ENCODE results near the gene TNS2.
A peak's percentile ranks its signal among the peaks of the same experiment; 100 is the strongest.

The TNS2 gene

DNA sequence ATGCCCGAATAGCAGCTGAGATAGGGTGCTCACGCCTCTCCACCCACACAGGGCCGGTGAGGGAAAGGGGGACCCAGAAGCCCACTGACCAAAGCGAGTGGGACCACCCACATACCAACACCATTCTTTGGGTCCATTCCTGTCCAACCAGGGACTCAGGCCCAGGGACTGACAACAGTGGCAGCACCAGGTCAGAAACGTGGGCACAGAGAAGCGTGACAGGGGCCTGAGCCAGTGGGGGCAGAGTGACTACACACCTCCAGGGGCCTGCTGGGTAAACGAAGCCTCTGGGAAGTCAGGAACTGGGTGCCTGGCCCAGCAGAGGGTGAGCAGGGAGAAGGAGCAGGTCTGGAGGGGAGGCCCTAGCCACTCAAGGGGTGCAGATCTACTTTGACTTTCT is 15.6 kb downstream of the TNS2 start:
- Mint-ChIP-seq H3K9me3 (no peaks in the 10 kb centered on the region), H3K27me3 (peaks cover 14% of the 10 kb centered on the region), H3K27ac (no peak overlapping the region), H3K4me1 (ENCODE audit: low read depth) (peaks cover 23% of the 10 kb centered on the region), H3K36me3 (ENCODE audit: low read depth) (peaks cover 75% of the 10 kb centered on the region), H3K4me3 (no peak overlapping the region)
- intact Hi-C loops (cut with micrococcal nuclease): no loop called here

DNA sequence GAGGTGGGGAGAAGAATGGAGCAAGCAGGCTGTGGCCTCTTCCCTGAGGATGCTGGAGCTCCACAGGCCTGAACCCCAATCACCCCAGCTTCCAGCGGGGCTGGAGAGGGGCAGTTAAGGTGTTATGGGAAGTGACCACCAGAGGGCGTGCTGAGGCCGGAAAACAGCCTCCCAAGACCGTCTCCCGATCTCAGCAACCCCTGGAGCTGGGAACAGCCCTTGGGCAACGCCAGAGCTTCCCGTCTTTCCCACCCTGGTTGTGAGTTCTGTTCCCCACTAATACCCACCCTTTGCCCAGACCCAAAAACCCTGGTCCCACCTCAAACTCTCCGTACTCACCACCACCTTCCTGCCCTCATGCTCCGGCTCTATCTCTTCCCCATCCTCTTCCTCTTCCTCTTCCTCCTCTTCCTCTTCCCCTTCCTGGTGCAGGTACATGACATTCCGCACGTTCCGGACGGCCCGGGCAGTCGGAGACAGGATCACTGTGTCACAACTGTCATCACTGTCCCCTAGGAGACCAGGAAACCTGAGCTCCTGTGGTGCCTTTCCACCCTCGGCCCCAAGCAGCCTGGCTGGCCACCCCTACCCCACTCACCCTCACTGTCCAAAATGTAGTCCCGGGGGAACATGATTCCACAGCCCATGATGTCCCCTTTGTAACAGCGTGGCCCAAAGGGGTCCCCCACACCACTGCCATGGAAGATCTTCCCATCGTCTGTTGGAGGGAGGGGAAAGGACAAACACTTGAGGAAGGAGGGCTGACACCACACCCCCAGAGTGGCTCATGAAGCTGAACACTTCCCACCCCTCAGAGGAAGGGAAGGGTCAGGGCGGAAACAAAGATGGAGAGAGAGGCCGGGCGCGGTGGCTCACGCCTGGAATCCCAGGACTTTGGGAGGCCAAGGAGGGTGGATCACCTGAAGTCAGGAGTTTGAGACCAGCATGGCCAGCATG is 16.4 kb downstream of the TNS2 start:
- intact Hi-C loops (cut with micrococcal nuclease): loop anchor here (1.0 to 2.0 kb wide), 2 partner anchors 33 to 131 kb away; no protein-coding TSS in a partner anchor
- H3K36me3 Mint-ChIP-seq (ENCODE audit: low read depth): peaks cover 83% of the 10 kb centered on the region
- H3K4me3 Mint-ChIP-seq: no peak overlapping the region
- H3K4me1 Mint-ChIP-seq (ENCODE audit: low read depth): peaks cover 31% of the 10 kb centered on the region
- H3K9me3 Mint-ChIP-seq: no peaks in the 10 kb centered on the region
- no peak overlapping the region for H3K27ac Mint-ChIP-seq
- H3K27me3 Mint-ChIP-seq: peaks cover 10% of the 10 kb centered on the region

DNA sequence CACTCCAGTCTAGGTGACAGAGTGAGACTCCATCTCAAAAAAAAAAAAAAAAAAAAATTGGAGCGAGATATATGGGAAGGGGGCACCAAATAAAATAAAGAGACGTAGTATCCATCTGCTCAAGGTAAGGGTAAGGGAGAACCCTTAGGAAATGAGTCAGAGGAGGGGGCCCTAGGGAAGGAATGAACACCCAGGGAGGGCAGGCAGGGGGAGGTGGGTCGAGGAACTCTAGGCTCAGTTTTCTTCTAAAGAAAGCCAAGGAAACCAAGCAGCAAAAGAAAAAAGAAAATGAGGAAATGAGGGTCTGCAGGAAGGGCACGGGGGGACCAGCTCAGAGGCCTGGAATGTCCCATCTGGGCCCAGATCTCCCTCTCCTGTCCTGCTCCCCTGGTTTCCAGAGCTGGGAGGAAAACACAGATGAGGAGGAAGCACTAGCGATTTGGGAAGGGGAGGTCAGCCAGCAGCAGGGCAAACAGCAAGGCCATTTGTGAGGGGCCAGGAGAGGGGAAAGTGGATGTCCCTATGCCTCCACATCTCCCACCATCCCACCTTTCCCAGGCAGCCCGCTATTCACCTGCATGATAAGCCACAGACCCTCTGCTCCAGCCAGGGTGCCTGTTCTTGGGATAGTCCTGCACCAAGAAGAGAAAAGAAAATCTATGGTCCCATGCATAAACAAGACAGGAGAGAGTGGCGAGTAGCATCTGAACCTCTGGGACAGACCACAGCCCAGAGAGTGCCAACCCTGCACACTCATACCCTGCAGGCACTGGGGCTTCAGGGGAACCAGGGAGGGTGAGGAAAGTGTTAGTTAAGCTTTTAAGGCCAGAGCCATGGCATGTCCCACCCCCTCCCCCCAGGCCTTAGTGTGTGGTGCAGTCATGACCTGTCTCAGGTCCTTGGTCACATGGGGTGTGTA is 17.5 kb downstream of the TNS2 start:
- H3K27me3 Mint-ChIP-seq: peaks cover 2% of the 10 kb centered on the region
- no peak overlapping the region for H3K27ac Mint-ChIP-seq
- peaks cover 93% of the 10 kb centered on the region for H3K36me3 Mint-ChIP-seq (ENCODE audit: low read depth)
- intact Hi-C loops (cut with micrococcal nuclease): loop anchor here (2.0 kb wide), 1 partner anchor 129 kb away; no protein-coding TSS in a partner anchor
- H3K9me3 Mint-ChIP-seq: no peaks in the 10 kb centered on the region
- H3K4me3 Mint-ChIP-seq: no peak overlapping the region
- peaks cover 42% of the 10 kb centered on the region for H3K4me1 Mint-ChIP-seq (ENCODE audit: low read depth)

DNA sequence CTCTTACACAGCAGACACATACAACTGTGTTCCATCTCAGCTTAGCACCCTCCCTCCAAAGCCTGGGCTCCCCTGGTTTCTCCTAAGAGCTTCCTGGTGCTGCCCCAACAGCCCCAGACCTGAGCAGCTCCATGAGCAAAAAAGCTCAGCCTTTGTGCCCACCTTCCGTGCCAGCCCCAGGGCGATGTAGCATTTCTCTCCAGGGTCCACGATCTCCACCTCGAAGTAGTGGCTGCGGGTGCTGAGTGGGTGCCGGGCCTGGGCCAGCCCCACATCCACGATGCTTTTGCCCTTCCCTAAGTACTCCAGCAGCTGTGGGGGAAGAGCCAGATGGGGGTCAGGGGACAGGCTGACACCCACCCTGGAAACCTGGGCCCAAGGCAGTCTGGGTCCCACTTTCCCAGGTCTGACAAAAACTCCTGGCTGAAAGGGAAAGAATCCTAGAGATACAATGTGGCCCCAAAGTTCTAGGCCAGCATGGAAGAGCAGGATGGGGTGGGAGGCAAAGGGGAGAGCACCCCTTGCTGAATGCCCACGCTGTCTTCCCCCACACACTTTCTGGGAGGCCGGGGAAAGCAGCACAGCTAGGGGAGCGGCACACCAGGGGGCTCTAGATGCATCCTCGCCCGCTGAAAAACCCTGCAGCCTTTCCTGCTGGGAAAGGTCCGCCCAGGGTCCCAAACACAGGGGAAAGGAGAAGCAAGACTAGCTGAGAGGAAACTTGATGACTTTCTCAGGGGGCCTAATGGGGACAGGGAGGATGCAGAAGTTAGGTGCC is 18.3 kb downstream of the TNS2 start:
- H3K36me3 Mint-ChIP-seq (ENCODE audit: low read depth): peaks cover 93% of the 10 kb centered on the region
- no peaks in the 10 kb centered on the region for H3K27me3 Mint-ChIP-seq
- intact Hi-C loops (cut with micrococcal nuclease): loop anchor here (2.0 kb wide), 1 partner anchor 129 kb away; no protein-coding TSS in a partner anchor
- no peak overlapping the region for H3K4me3 Mint-ChIP-seq
- no peaks in the 10 kb centered on the region for H3K9me3 Mint-ChIP-seq
- H3K4me1 Mint-ChIP-seq (ENCODE audit: low read depth): peaks cover 50% of the 10 kb centered on the region
- no peak overlapping the region for H3K27ac Mint-ChIP-seq

DNA sequence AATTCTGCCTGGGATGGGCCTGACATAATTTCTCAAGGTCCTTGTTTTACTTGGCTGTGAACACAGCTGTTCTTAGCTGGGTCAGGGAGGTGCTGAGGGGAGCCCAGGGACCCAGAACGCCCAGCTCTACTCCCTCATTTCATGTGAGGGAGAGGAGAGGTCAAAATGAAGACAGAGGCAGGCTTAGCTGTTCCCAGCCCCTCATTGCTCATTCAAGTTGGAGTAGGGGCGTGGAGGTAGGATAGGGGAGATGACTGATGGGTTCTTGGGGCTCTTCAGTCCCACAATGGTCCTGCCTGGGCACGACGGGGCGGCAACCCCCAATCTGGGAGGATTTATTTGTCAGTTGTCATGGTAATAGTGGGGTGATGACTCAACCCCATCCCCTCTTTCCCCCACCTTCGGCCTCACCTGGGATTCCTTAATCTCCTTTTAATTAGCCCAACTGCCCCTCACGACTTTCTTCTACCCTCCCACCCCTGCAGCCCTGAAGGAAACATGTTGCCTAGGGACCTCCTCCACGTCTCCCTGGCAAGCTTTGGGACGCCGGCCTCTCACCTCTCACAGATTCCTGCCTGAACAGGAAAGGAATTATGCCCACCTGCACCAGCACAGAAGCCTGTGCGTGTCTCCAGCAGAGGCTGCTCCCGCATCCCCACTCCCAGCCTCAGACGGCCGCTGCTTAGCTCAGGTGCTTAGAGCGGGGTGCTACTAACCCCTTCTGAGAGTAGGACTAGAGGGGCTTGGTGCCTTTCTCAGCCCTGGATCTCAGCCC is 19.1 kb downstream of the TNS2 start:
- peaks cover 57% of the 10 kb centered on the region for H3K4me1 Mint-ChIP-seq (ENCODE audit: low read depth)
- H3K9me3 Mint-ChIP-seq: no peaks in the 10 kb centered on the region
- no peak overlapping the region for H3K4me3 Mint-ChIP-seq
- intact Hi-C loops (cut with micrococcal nuclease): no loop called here
- H3K27me3 Mint-ChIP-seq: no peaks in the 10 kb centered on the region
- peaks cover 91% of the 10 kb centered on the region for H3K36me3 Mint-ChIP-seq (ENCODE audit: low read depth)
- H3K27ac Mint-ChIP-seq: no peak overlapping the region

DNA sequence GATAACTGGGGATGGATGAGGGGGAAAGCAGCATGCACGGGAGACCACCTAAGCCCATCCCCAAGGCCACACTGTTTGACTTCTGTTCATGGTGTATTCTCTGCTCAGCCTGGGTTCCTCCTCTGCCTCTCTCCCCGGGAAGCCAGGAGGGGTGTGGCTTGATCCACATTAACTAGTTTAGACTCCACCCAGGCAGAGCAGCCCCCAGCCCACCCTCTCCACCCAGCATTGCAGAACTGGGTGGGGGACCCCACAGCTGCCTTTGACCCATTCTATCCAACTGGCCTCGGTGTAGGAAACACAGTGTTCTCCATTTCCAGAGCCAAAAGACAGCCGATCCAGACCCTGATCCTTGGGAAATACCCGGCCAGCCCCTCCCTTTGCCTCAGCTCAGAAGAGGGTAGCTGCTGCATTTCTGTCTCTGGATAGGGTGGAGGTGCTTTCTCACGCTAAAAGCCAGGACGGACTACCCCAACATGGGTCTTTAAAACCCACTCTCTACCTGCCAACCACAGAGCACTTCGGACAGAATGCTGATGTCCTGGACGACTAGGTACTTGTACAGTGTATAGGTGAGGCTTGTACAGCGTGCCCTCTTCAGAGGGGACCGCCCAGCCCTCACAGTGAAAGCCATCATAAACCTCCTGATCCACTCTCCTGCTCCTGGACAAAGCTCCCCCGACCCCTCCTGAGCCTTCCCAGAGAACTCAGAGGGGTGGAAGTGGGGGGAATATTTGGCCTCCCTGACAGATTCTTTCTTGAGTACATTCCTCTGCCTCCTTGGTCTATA is 20.0 kb downstream of the TNS2 start:
- Mint-ChIP-seq H3K9me3 (no peaks in the 10 kb centered on the region), H3K27ac (no peak overlapping the region), H3K27me3 (no peaks in the 10 kb centered on the region), H3K4me1 (ENCODE audit: low read depth) (peaks cover 65% of the 10 kb centered on the region), H3K36me3 (ENCODE audit: low read depth) (peaks cover 91% of the 10 kb centered on the region), H3K4me3 (no peak overlapping the region)
- intact Hi-C loops (cut with micrococcal nuclease): no loop called here

DNA sequence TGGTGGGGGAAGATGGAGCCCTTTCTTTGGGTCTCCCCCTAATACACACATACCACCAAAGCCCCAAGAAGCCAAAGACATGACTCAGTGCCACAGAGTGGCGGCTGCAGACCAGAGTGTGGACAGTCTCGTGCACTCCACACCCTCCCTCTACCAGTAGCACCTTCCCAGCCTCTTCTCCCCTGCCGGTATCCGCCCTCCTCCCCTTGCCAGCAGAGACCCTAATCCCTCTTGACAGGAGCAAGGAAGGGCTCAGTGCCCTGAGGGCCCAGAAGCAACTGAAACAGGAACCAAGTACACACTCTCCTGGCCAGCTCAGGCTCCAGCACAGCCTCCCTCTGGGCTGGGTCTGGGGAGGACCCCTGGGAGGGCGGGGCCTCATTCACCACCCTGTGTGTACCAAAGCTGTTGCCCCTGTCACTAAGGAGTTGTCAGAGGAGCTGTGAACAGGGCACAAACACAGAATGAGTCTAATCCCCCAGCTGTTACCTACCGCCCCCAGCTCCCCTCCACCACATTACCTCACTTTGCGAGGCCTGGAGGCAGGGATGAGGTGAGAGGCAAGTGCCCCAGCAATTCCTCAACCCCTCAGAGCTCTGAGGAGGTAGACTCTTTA is 21.1 kb downstream of the TNS2 start:
- Mint-ChIP-seq H3K36me3 (ENCODE audit: low read depth) (peaks cover 91% of the 10 kb centered on the region), H3K4me1 (ENCODE audit: low read depth) (peaks cover 71% of the 10 kb centered on the region), H3K4me3 (no peak overlapping the region), H3K27me3 (no peaks in the 10 kb centered on the region), H3K9me3 (no peaks in the 10 kb centered on the region), H3K27ac (peak overlapping the region; percentile 26)
- intact Hi-C loops (cut with micrococcal nuclease): no loop called here

DNA sequence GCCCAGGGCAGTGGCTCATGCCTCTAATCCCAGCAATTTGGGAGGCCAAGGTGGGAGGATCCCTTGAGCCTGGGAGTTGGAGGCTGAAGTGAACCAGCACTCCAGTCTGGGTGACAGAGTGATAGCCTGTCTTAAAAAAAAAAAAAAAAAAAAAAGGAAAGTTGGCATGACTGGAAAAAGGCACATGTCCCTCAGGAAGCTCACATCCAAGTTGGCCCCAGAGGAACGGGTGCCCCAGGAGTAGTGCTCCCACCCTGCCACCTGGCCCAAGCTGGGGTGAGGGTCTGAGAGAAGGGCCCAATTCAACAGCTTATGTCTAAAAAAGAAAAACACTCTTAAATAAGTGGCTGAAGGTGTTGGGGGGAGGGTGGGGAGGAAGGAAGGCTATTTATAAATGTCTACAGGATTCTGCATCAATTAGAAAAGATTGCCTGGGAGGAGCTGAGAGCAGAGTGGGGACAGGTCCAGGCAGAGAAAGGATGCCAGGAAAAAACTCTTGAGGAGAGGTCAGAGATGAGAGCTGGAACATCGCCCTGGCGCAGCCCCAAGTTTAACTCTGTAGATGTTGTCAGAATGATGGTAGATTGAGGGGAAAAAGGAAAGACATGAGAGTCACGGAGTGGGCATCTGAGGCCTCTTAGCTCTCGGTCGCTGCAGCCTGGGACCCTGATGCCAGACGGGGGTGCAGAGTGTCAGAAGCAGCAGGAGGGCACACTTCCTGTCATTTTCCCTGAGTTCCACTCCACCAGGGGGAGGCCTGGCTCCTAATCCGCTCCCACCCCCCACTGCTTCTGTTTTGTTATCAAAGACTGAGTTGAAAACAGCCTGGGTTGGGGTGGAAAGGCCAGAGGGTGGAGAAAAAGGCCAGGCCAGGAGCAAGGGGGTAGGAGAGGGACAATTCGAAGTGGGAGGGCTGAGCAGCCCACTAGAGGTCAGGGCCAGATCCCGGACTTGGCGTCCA is 22.0 kb downstream of the TNS2 start:
- intact Hi-C loops (cut with micrococcal nuclease): no loop called here
- peak overlapping the region; percentile 48 for H3K27ac Mint-ChIP-seq
- peaks cover 91% of the 10 kb centered on the region for H3K36me3 Mint-ChIP-seq (ENCODE audit: low read depth)
- H3K4me3 Mint-ChIP-seq: no peak overlapping the region
- H3K27me3 Mint-ChIP-seq: no peaks in the 10 kb centered on the region
- no peaks in the 10 kb centered on the region for H3K9me3 Mint-ChIP-seq
- H3K4me1 Mint-ChIP-seq (ENCODE audit: low read depth): peaks cover 70% of the 10 kb centered on the region

DNA sequence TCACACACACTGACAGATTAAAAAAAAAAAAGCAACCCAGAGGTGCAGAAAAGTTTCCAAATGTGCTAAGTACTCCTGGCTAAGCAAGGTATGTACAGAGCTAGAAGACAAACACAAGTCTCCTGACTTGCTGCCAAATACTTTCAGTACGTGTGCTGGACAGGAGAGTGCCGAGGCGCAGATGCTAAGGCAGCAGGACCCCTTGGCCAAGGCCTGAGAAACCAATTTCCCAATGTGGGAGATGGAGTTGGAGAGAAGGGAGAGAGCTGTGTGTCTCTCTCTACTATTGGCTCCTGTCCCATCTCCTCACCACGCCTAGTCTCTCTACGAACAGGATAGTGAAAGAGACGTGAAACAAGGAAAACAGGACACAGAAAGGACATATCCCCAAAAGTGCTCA is 24.0 kb downstream of the TNS2 start:
- H3K4me1 Mint-ChIP-seq (ENCODE audit: low read depth): peaks cover 80% of the 10 kb centered on the region
- intact Hi-C loops (cut with micrococcal nuclease): no loop called here
- H3K27me3 Mint-ChIP-seq: no peaks in the 10 kb centered on the region
- no peaks in the 10 kb centered on the region for H3K9me3 Mint-ChIP-seq
- H3K27ac Mint-ChIP-seq: no peak overlapping the region
- no peak overlapping the region for H3K4me3 Mint-ChIP-seq
- peaks cover 80% of the 10 kb centered on the region for H3K36me3 Mint-ChIP-seq (ENCODE audit: low read depth)

DNA sequence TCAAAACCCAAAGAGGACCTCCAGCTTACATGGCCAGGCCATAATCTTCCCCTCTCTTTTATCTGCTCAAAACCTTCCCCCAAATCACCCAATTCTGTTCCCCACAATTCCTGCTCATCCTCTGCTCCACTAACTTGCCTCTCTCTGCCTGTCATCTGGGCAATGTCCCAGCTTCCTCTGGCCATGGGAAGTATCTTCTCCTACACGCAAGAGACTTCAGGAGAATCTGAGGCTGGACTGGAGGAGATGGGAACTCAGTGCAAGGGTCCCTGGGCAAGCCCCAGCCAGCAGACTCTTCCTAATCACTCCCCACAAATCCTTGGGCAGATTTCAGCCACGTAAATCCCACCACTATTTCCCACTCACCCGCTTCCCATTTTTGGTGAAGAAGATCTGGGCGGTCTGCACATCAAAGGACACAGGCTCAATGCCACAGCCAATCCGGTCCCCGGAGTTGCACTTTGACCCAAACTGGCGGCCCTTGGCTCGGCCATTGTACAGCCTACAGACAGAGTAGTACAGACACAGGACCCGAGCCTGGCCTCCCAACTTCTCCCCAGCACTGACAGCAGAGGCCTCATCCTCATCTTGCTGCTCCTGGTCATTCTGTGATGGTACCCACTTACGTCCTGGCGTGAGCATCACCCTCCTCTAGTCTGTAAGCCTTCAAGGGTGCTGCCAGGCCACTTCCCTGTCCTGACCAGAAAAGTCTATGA is 24.6 kb downstream of the TNS2 start:
- H3K27me3 Mint-ChIP-seq: no peaks in the 10 kb centered on the region
- no peak overlapping the region for H3K27ac Mint-ChIP-seq
- peaks cover 79% of the 10 kb centered on the region for H3K4me1 Mint-ChIP-seq (ENCODE audit: low read depth)
- intact Hi-C loops (cut with micrococcal nuclease): no loop called here
- peaks cover 80% of the 10 kb centered on the region for H3K36me3 Mint-ChIP-seq (ENCODE audit: low read depth)
- no peak overlapping the region for H3K4me3 Mint-ChIP-seq
- no peaks in the 10 kb centered on the region for H3K9me3 Mint-ChIP-seq

DNA sequence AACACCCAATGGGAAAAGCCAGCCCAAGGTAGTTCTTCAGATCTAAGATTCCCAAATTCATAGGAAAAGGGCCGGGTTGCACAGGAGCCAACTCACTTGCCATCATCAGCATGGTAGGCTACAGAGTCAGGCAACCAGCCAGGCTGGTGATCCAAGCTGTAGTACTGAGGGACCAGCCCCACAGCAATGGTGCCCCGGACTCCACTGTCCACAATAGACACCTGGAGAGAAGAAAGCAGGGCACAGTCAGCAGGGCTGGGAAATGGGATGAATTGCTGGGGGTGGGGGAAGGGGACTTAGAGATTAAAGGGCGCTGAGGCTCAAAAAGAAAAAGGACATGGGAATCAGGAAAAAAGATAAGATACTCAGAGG is 25.1 kb downstream of the TNS2 start:
- no peaks in the 10 kb centered on the region for H3K27me3 Mint-ChIP-seq
- no peaks in the 10 kb centered on the region for H3K9me3 Mint-ChIP-seq
- peaks cover 76% of the 10 kb centered on the region for H3K36me3 Mint-ChIP-seq (ENCODE audit: low read depth)
- no peak overlapping the region for H3K4me3 Mint-ChIP-seq
- intact Hi-C loops (cut with micrococcal nuclease): no loop called here
- no peak overlapping the region for H3K27ac Mint-ChIP-seq
- H3K4me1 Mint-ChIP-seq (ENCODE audit: low read depth): peaks cover 82% of the 10 kb centered on the region
